Measurements from ENCODE around the gene SPDYE5.
"Not testable (repeated sequence)": the region's sequence is repeated elsewhere in the genome, so short reads cannot be mapped to it uniquely, and the experiment has no call there.

Gene SPDYE5

GRCh38 chr7:75527224-75527722, 35.2 kb downstream of the SPDYE5 start:
- H3K9me3 Mint-ChIP-seq (ENCODE audit: low read depth); H3K36me3 Mint-ChIP-seq; H3K27me3 Mint-ChIP-seq: not testable (repeated sequence)
- H3K4me1 Mint-ChIP-seq (ENCODE audit: low read depth), result peaks cover 35% of the 10 kb centered on the region
- H3K27ac Mint-ChIP-seq, result peak overlapping the region; percentile 94
- peak overlapping the region; percentile 95 for H3K4me3 Mint-ChIP-seq

GRCh38 chr7:75531359-75531821, 39.3 kb downstream of the SPDYE5 start:
- no peaks in the 10 kb centered on the region for H3K36me3 Mint-ChIP-seq
- no peaks in the 10 kb centered on the region for H3K27me3 Mint-ChIP-seq
- H3K4me3 Mint-ChIP-seq, result no peak overlapping the region
- peaks cover 11% of the 10 kb centered on the region for H3K4me1 Mint-ChIP-seq (ENCODE audit: low read depth)
- H3K27ac Mint-ChIP-seq, result no peak overlapping the region
- no peaks in the 10 kb centered on the region for H3K9me3 Mint-ChIP-seq (ENCODE audit: low read depth)

- Mint-ChIP-seq H3K36me3 (no peaks in the 10 kb centered on the region), H3K27ac (no peak overlapping the region), H3K9me3 (ENCODE audit: low read depth) (no peaks in the 10 kb centered on the region), H3K4me3 (no peak overlapping the region), H3K4me1 (ENCODE audit: low read depth) (peaks cover 4% of the 10 kb centered on the region), H3K27me3 (no peaks in the 10 kb centered on the region)
Measured at GRCh38 chr7:75532639-75533038, 40.5 kb downstream of the SPDYE5 start.

GRCh38 chr7:75533926-75534325, 41.8 kb downstream of the SPDYE5 start:
- no peaks in the 10 kb centered on the region for H3K4me1 Mint-ChIP-seq (ENCODE audit: low read depth)
- no peaks in the 10 kb centered on the region for H3K27me3 Mint-ChIP-seq
- no peak overlapping the region for H3K4me3 Mint-ChIP-seq
- no peaks in the 10 kb centered on the region for H3K36me3 Mint-ChIP-seq
- H3K27ac Mint-ChIP-seq, result no peak overlapping the region
- H3K9me3 Mint-ChIP-seq (ENCODE audit: low read depth), result no peaks in the 10 kb centered on the region

GRCh38 chr7:75534727-75535307, 42.7 kb downstream of the SPDYE5 start:
- H3K9me3 Mint-ChIP-seq (ENCODE audit: low read depth), result no peaks in the 10 kb centered on the region
- H3K27ac Mint-ChIP-seq, result no peak overlapping the region
- no peaks in the 10 kb centered on the region for H3K4me1 Mint-ChIP-seq (ENCODE audit: low read depth)
- H3K4me3 Mint-ChIP-seq, result no peak overlapping the region
- no peaks in the 10 kb centered on the region for H3K36me3 Mint-ChIP-seq
- H3K27me3 Mint-ChIP-seq, result no peaks in the 10 kb centered on the region

GRCh38 chr7:75536491-75536890, 44.4 kb downstream of the SPDYE5 start:
- Mint-ChIP-seq H3K9me3 (ENCODE audit: low read depth) (no peaks in the 10 kb centered on the region), H3K36me3 (no peaks in the 10 kb centered on the region), H3K27ac (no peak overlapping the region), H3K4me1 (ENCODE audit: low read depth) (no peaks in the 10 kb centered on the region), H3K27me3 (no peaks in the 10 kb centered on the region), H3K4me3 (no peak overlapping the region)

GRCh38 chr7:75536940-75537538, 44.9 kb downstream of the SPDYE5 start:
- Mint-ChIP-seq H3K4me1 (ENCODE audit: low read depth) (no peaks in the 10 kb centered on the region), H3K27me3 (no peaks in the 10 kb centered on the region), H3K36me3 (no peaks in the 10 kb centered on the region), H3K9me3 (ENCODE audit: low read depth) (no peaks in the 10 kb centered on the region), H3K27ac (no peak overlapping the region), H3K4me3 (no peak overlapping the region)

- Mint-ChIP-seq H3K4me1 (ENCODE audit: low read depth) (no peaks in the 10 kb centered on the region), H3K27ac (no peak overlapping the region), H3K27me3 (no peaks in the 10 kb centered on the region), H3K36me3 (no peaks in the 10 kb centered on the region), H3K4me3 (no peak overlapping the region), H3K9me3 (ENCODE audit: low read depth) (no peaks in the 10 kb centered on the region)
Measured at GRCh38 chr7:75537731-75538130, 45.6 kb downstream of the SPDYE5 start.

- no peak overlapping the region for H3K4me3 Mint-ChIP-seq
- no peaks in the 10 kb centered on the region for H3K9me3 Mint-ChIP-seq (ENCODE audit: low read depth)
- H3K36me3 Mint-ChIP-seq, result no peaks in the 10 kb centered on the region
- no peaks in the 10 kb centered on the region for H3K4me1 Mint-ChIP-seq (ENCODE audit: low read depth)
- no peaks in the 10 kb centered on the region for H3K27me3 Mint-ChIP-seq
- H3K27ac Mint-ChIP-seq, result no peak overlapping the region
Measured at GRCh38 chr7:75546237-75547015, 54.3 kb downstream of the SPDYE5 start.

All from activated naive CD8-positive, alpha-beta T cell (primary cell).